K562 (cell line): Measurements from ENCODE around the gene KCNJ15. TPM values are rescaled to one million over a fixed set of nuclear protein-coding genes. Genes with fewer than 3 reads are reported as not detected.

Experiments used
- ATAC-seq: fragments of 200-7000 bp; cut with Tn5 transposase; 3 replicates; pipeline ENCODE4 v1.9.1; 2020; ENCODE audit warnings: moderate library complexity
- BruUV-seq: library from RNA; stranded (reverse); fragments of 400-500 nt; replicated peaks from 2 replicates; lab custom pipeline; 2021; lab: Mats Ljungman, UMichigan
- CTCF ChIA-PET: fragments of 300-600 bp; formaldehyde crosslinking; extraction: SDS; loops from one replicate; lab custom pipeline; 2021; ENCODE audit warnings: low intra/inter-chr PET ratio; lab: Yijun Ruan, JAX
- POLR2A ChIA-PET: fragments of 300-600, 350-650 bp; sonication (Branson Sonifier 250); formaldehyde crosslinking; extraction: SDS; loops from one replicate; lab custom pipeline; 2021; ENCODE audit warnings: antibody characterized with exemption, inconsistent platforms; lab: Yijun Ruan, JAX
- DNase-seq, 4 experiments: peaks; one replicate each; pipeline versions ENCODE4 v3.0.0 to v3.0.0-alpha.2; 2011 to 2018; ENCODE audit warnings: low spot score in 3 of 4, mixed read lengths in 3 of 4; ENCODE audit errors: extremely low read depth in 1 of 4
- FAIRE-seq: peaks from 2 replicates; lab custom pipeline; 2011; peaks lifted over from hg19 to GRCh38; lab: Jason Lieb, UNC
- H2AFZ ChIP-seq: 2 replicates; pipeline ENCODE4 v1.6.0; 2011; ENCODE audit warnings: low read depth, low read length, control low read depth, inconsistent platforms
- H3K27ac ChIP-seq: fragments of 200-600 bp; 3 replicates; pipeline ENCODE4 v1.8.0; 2011; ENCODE audit warnings: low read depth, mild to moderate bottlenecking, control low read depth, inconsistent platforms, low read length, moderate library complexity, mixed read lengths; ENCODE audit errors: extremely low read depth
- H3K27me3 ChIP-seq, 2 experiments: fragments of 300-600 bp in 1 of 2; 2 replicates in 1 of 2; 3 replicates in 1 of 2; pipeline versions ENCODE4 v1.6.0 to v1.8.0; 2011; ENCODE audit warnings: inconsistent platforms in 2 of 2, low read length in 2 of 2, mild to moderate bottlenecking in 1 of 2, mixed read lengths in 1 of 2, moderate library complexity in 1 of 2; ENCODE audit not compliant: control insufficient read depth in 2 of 2, insufficient read depth in 2 of 2
- H3K36me3 ChIP-seq: fragments of 300-600 bp; 3 replicates; pipeline ENCODE4 v1.8.0; 2011; ENCODE audit warnings: mild to moderate bottlenecking, low read length, inconsistent platforms; ENCODE audit not compliant: control insufficient read depth, insufficient read depth
- H3K4me1 ChIP-seq, 2 experiments: fragments of 200-600 bp in 1 of 2; replicated peaks in 1 of 2; 2 replicates in 1 of 2; 3 replicates in 1 of 2; pipeline versions ENCODE4 v1.5.1 to v1.8.0; 2011; ENCODE audit warnings: inconsistent platforms in 2 of 2, low read length in 2 of 2, mild to moderate bottlenecking in 1 of 2, mixed read lengths in 1 of 2, moderate library complexity in 1 of 2; ENCODE audit not compliant: control insufficient read depth in 2 of 2, insufficient read depth in 2 of 2
- H3K4me2 ChIP-seq: 2 replicates; pipeline ENCODE4 v1.6.1; 2011; ENCODE audit warnings: low read length, control low read depth, inconsistent platforms, mixed read lengths; ENCODE audit not compliant: insufficient read depth
- H3K4me3 ChIP-seq: fragments of 200-600 bp; sonication (generic), shearing (Covaris generic); 2 replicates; pipeline ENCODE4 v1.5.1; 2016; ENCODE audit warnings: control low read depth, inconsistent platforms
- H3K79me2 ChIP-seq: fragments of 200-600 bp; 3 replicates; pipeline ENCODE4 v1.8.0; 2011; ENCODE audit warnings: low read length, inconsistent platforms; ENCODE audit not compliant: control insufficient read depth, insufficient read depth
- H3K9ac ChIP-seq, 2 experiments: 2 replicates each; pipeline versions ENCODE4 v1.6.0 to v1.6.1; 2011; ENCODE audit warnings: low read depth in 2 of 2, low read length in 2 of 2, control low read depth in 1 of 2, inconsistent platforms in 1 of 2, mild to moderate bottlenecking in 1 of 2, mixed read lengths in 1 of 2; ENCODE audit not compliant: insufficient read depth in 1 of 2
- H3K9me1 ChIP-seq: one replicate; pipeline ENCODE4 v1.6.0; 2011; ENCODE audit warnings: inconsistent platforms, mild to moderate bottlenecking, low read length, moderate library complexity; ENCODE audit not compliant: control insufficient read depth, insufficient read depth
- H3K9me3 ChIP-seq: replicated peaks from 2 replicates; pipeline ENCODE4 v1.5.1; 2011; ENCODE audit warnings: low read depth, low read length, inconsistent platforms; ENCODE audit not compliant: control insufficient read depth, insufficient read depth
- H4K20me1 ChIP-seq: replicated peaks from 2 replicates; pipeline ENCODE4 v1.6.1; 2011; ENCODE audit warnings: low read length, inconsistent platforms, mixed read lengths; ENCODE audit not compliant: control insufficient read depth, insufficient read depth
- MED1 ChIP-seq: sonication (generic); formaldehyde crosslinking; IDR thresholded peaks from 2 replicates; pipeline ENCODE4 v1.8.1; 2023; ENCODE audit warnings: missing genetic modification reagents, borderline replicate concordance
- RBM39 ChIP-seq: fragments of 200-400 bp; formaldehyde crosslinking; optimal IDR thresholded peaks from 2 replicates; pipeline ENCODE3; 2018; ENCODE audit warnings: low read depth, low read length
- ZC3H11A ChIP-seq: IDR thresholded peaks from 2 replicates; pipeline ENCODE4 v1.6.1; 2012; ENCODE audit warnings: low read depth, low read length, improper control_type of control experiment
- whole genome bisulfite sequencing: fragments of 100-300 bp; shearing (Covaris generic); methylation state at CpG from one replicate; pipeline ENCODE4 v1.1.6; 2016; ENCODE audit warnings: low coverage, mixed read lengths; ENCODE audit not compliant: insufficient coverage; ENCODE audit errors: missing lambda C conversion rate; 5-methylcytosine and 5-hydroxymethylcytosine counted together
- in situ Hi-C: fragments of 300-500 bp; cut with MboI; formaldehyde crosslinking; loops from 4 replicates; pipeline ENCODE4 v1.15.0; 2018; ENCODE audit warnings: inconsistent platforms, mixed read lengths
- intact Hi-C: fragments of 100-400 bp; cut with micrococcal nuclease; formaldehyde crosslinking; loops from 2 replicates; pipeline ENCODE4 v1.14.2; 2022
- polyA plus RNA-seq, 8 experiments: library from polyadenylated mRNA; depleted of rRNA in 4 of 8; stranded (reverse) in 5 of 8; unstranded in 3 of 8; fragments of >200 nt; fragmentation: Nextera tagmentation in 2 of 8; fragmentation: Illumina TruSeq in 1 of 8; extraction: Ambion mirVana in 2 of 8; extraction: Trizol in 1 of 8; gene quantifications; 2 replicates each; pipeline versions ENCODE4 v1.2.1 to v1.2.3, GENCODE V29; 2011 to 2014; ENCODE audit warnings: inconsistent platforms in 1 of 8, missing spikeins in 1 of 8
- total RNA-seq, 7 experiments: library from RNA; depleted of rRNA in 6 of 7; stranded (reverse); fragments of >200 nt in 6 of 7; fragmentation: Illumina TruSeq in 2 of 7; extraction: Trizol in 2 of 7; gene quantifications; 2 replicates each; pipeline versions ENCODE4 v1.2.1 to v1.2.3, GENCODE V29; 2011 to 2021; ENCODE audit warnings: low replicate concordance in 1 of 7
- TF ChIP-seq, protein P1 (sequence below): fragments of 250-450 bp; sonication (Bioruptor Pico); IDR thresholded peaks from 2 replicates; pipeline ENCODE4 v1.6.1; 2021; ENCODE audit warnings: mild to moderate bottlenecking

The KCNJ15 gene
- total and polyA plus RNA-seq, 9 of the 15 experiments (the other 6 are each of a cell fraction or from before 2014, with no cell fraction given) = 0.20 to 3.0 (median 0.72) TPM; not detected in 1

DNA sequence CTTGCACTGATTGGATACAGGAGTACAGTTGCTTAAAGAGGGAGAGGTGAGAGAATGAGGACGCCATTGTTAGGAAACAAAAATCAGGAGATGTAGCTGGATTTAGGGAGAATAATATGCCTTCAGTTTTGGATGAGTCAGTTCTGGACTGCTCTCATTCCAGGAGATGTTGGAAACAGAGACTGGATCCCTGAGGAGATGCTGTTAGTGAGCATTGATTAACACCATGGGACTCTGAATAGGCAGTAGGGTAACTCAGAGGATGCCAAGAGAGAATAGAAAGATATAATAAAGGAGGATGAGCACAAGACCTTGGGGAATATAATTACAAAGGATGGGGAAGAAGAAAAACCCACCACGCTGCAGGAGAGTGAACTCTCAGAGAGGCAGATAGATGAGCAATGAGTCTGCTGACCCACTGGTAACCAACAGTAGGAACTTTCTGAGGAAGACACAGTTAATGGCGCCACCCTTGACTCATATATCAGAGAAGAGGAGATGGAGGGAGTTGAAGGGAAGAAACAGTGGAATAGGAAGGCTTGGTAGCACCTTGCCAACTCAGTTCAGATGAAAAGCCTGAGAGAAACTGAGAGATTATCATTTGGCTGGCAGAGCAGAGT lies 10.5 kb downstream of the KCNJ15 start:
- H3K9me3 ChIP-seq = no peaks in the 10 kb centered on the region
- no peaks in the 10 kb centered on the region for H4K20me1 ChIP-seq
- intact Hi-C loops = no loop called here
- TF ChIP-seq MED1 (CRISPR knock-in tag) (no peak), RBM39 (no peak), ZC3H11A (no peak)
- TF ChIP-seq, protein P1, sequence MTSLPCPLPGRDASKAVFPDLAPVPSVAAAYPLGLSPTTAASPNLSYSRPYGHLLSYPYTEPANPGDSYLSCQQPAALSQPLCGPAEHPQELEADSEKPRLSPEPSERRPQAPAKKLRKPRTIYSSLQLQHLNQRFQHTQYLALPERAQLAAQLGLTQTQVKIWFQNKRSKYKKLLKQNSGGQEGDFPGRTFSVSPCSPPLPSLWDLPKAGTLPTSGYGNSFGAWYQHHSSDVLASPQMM (CRISPR knock-in tag) = no peak
- H3K9ac ChIP-seq = no peak overlapping the region
- ATAC-seq = no peak
- ChIA-PET CTCF (no interaction called here), POLR2A (interaction anchor here (0.6 kb wide), 1 partner anchor 899 kb away, joined by 3 read pairs; no protein-coding TSS in a partner anchor)
- no peak for DNase-seq
- no peak overlapping the region for H3K27ac ChIP-seq
- no peaks in the 10 kb centered on the region for H3K9me1 ChIP-seq
- H2AFZ ChIP-seq = no peak overlapping the region
- no peak for FAIRE-seq
- H3K4me3 ChIP-seq = no peak overlapping the region
- no peaks in the 10 kb centered on the region for H3K36me3 ChIP-seq
- BruUV-seq = no TSS peak
- no peak overlapping the region for H3K4me2 ChIP-seq
- WGBS = 0% methylated on average over 3 of the region's 3 CpGs
- H3K27me3 ChIP-seq = peaks cover 17 to 34% of the 10 kb centered on the region in 2 experiments
- no peaks in the 10 kb centered on the region for H3K4me1 ChIP-seq
- H3K79me2 ChIP-seq = no peaks in the 10 kb centered on the region
- in situ Hi-C loops = no loop called here
